Mesenchymal stem cell (in vitro differentiated cells and primary cell): Measurements from ENCODE around the gene KCTD20.

Source experiments
- DNase-seq: peaks from one replicate; pipeline ENCODE4 v3.0.0-alpha.2; 2013
- H2AFZ ChIP-seq: one replicate; pipeline ENCODE4 v1.6.1; 2013; ENCODE audit warnings: low read depth, mild to moderate bottlenecking, control low read depth, inconsistent platforms, low read length, moderate library complexity
- H2AK5ac ChIP-seq: 2 replicates; pipeline ENCODE4 v1.6.1; 2013; ENCODE audit warnings: low read length, moderate library complexity, mild to moderate bottlenecking, inconsistent platforms; ENCODE audit not compliant: severe bottlenecking
- H2BK120ac ChIP-seq: one replicate; pipeline ENCODE4 v1.6.1; 2013; ENCODE audit warnings: low read depth, mild to moderate bottlenecking, inconsistent platforms, low read length, moderate library complexity
- H2BK12ac ChIP-seq, 2 experiments: one replicate each; pipeline ENCODE4 v1.6.1; 2013; ENCODE audit warnings: inconsistent platforms in 2 of 2, low read length in 2 of 2, mild to moderate bottlenecking in 2 of 2, moderate library complexity in 2 of 2, control low read depth in 1 of 2
- H2BK15ac ChIP-seq: one replicate; pipeline ENCODE4 v1.6.1; 2013; ENCODE audit warnings: mild to moderate bottlenecking, low read depth, inconsistent platforms; ENCODE audit not compliant: poor library complexity, severe bottlenecking
- H2BK5ac ChIP-seq: 2 replicates; pipeline ENCODE4 v1.6.1; 2013; ENCODE audit warnings: low read depth, mild to moderate bottlenecking, low read length, control low read depth, inconsistent platforms; ENCODE audit not compliant: poor library complexity, severe bottlenecking
- H3K14ac ChIP-seq, 2 experiments: one replicate each; pipeline ENCODE4 v1.6.1; 2013; ENCODE audit warnings: inconsistent platforms in 2 of 2, low read length in 2 of 2, control low read depth in 1 of 2, mild to moderate bottlenecking in 1 of 2, moderate library complexity in 1 of 2
- H3K18ac ChIP-seq, 2 experiments: one replicate each; pipeline ENCODE4 v1.6.1; 2013; ENCODE audit warnings: inconsistent platforms in 2 of 2, low read length in 2 of 2, control low read depth in 1 of 2, low read depth in 1 of 2, mild to moderate bottlenecking in 1 of 2
- H3K23ac ChIP-seq, 2 experiments: one replicate each; pipeline ENCODE4 v1.6.1; 2013; ENCODE audit warnings: inconsistent platforms in 2 of 2, low read length in 2 of 2, mild to moderate bottlenecking in 2 of 2, moderate library complexity in 2 of 2, control low read depth in 1 of 2
- H3K27ac ChIP-seq: 2 replicates; pipeline ENCODE4 v1.5.1; 2013; ENCODE audit warnings: mild to moderate bottlenecking, moderate library complexity, low read length, control low read depth, inconsistent platforms; ENCODE audit not compliant: poor library complexity, severe bottlenecking
- H3K27me3 ChIP-seq, 2 experiments: 2 replicates each; pipeline versions ENCODE4 v1.6.1 to v1.7.0; 2013; ENCODE audit warnings: low read length in 2 of 2, mild to moderate bottlenecking in 2 of 2, moderate library complexity in 2 of 2, control low read depth in 1 of 2, inconsistent platforms in 1 of 2; ENCODE audit not compliant: control insufficient read depth in 1 of 2, insufficient read depth in 1 of 2
- H3K36me3 ChIP-seq, 2 experiments: 2 replicates each; pipeline versions ENCODE4 v1.6.1 to v1.7.0; 2013; ENCODE audit warnings: low read length in 2 of 2, control low read depth in 1 of 2, inconsistent platforms in 1 of 2, low read depth in 1 of 2, mild to moderate bottlenecking in 1 of 2; ENCODE audit not compliant: insufficient read depth in 2 of 2, control insufficient read depth in 1 of 2
- H3K4ac ChIP-seq, 2 experiments: one replicate each; pipeline ENCODE4 v1.6.1; 2013; ENCODE audit warnings: inconsistent platforms in 2 of 2, low read length in 2 of 2, mild to moderate bottlenecking in 2 of 2, moderate library complexity in 2 of 2, control low read depth in 1 of 2, low read depth in 1 of 2
- H3K4me1 ChIP-seq: 2 replicates; pipeline ENCODE4 v1.6.1; 2013; ENCODE audit warnings: low read depth, low read length, control low read depth; ENCODE audit not compliant: control insufficient read depth, insufficient read depth
- H3K4me2 ChIP-seq: 2 replicates; pipeline ENCODE4 v1.6.1; 2013; ENCODE audit warnings: low read length, mild to moderate bottlenecking, inconsistent platforms; ENCODE audit not compliant: poor library complexity, severe bottlenecking
- H3K4me3 ChIP-seq, 2 experiments: 2 replicates each; pipeline versions ENCODE4 v1.5.1 to v1.7.0; 2013; ENCODE audit warnings: low read length in 2 of 2, mild to moderate bottlenecking in 2 of 2, control low read depth in 1 of 2, low read depth in 1 of 2; ENCODE audit not compliant: insufficient read depth in 1 of 2
- H3K79me1 ChIP-seq: replicated peaks from 2 replicates; pipeline ENCODE4 v1.6.1; 2013; ENCODE audit warnings: mild to moderate bottlenecking, control low read depth, low read length, inconsistent platforms; ENCODE audit not compliant: poor library complexity, severe bottlenecking
- H3K9ac ChIP-seq: 2 replicates; pipeline ENCODE4 v1.7.0; 2013; ENCODE audit warnings: mild to moderate bottlenecking, low read length, moderate library complexity
- H3K9me3 ChIP-seq: 2 replicates; pipeline ENCODE4 v1.7.0; 2013; ENCODE audit warnings: mild to moderate bottlenecking, low read length; ENCODE audit not compliant: control insufficient read depth
- H4K8ac ChIP-seq: one replicate; pipeline ENCODE4 v1.6.1; 2013; ENCODE audit warnings: inconsistent platforms, mild to moderate bottlenecking, low read length, moderate library complexity
- H4K91ac ChIP-seq: one replicate; pipeline ENCODE4 v1.6.1; 2013; ENCODE audit warnings: mild to moderate bottlenecking, low read length, inconsistent platforms
- WGBS: methylation state at CpG from one replicate; pipeline ENCODE4 v1.1.7; 2013; ENCODE audit warnings: mixed read lengths; 5-methylcytosine and 5-hydroxymethylcytosine counted together

KCTD20 gene

GRCh38 chr6:36493859-36494258 is 51.1 kb downstream of the KCTD20 start:
- H2AK5ac ChIP-seq, result no peak overlapping the region
- H3K9me3 ChIP-seq, result no peaks in the 10 kb centered on the region
- no peak overlapping the region for H3K4me2 ChIP-seq
- H3K27me3 ChIP-seq, result no peaks in the 10 kb centered on the region
- peaks cover 35 to 75% of the 10 kb centered on the region in 2 experiments for H3K36me3 ChIP-seq
- no peak overlapping the region for H2BK12ac ChIP-seq
- no peak overlapping the region for H3K18ac ChIP-seq
- H3K23ac ChIP-seq, result no peak overlapping the region
- H3K9ac ChIP-seq, result no peak overlapping the region
- peaks cover 26% of the 10 kb centered on the region for H3K79me1 ChIP-seq
- H2BK5ac ChIP-seq, result no peak overlapping the region
- no peak overlapping the region for H4K91ac ChIP-seq
- peaks cover 4% of the 10 kb centered on the region for H3K4me1 ChIP-seq
- no peak overlapping the region for H2BK15ac ChIP-seq
- H4K8ac ChIP-seq, result no peak overlapping the region
- WGBS, result 89% methylated on average over 2 of the region's 2 CpGs
- no peak overlapping the region for H2AFZ ChIP-seq
- H3K14ac ChIP-seq, result no peak overlapping the region
- H3K4me3 ChIP-seq, result no peak overlapping the region
- no peak overlapping the region for H2BK120ac ChIP-seq
- H3K27ac ChIP-seq, result no peak overlapping the region
- H3K4ac ChIP-seq, result no peak overlapping the region
- no peak for DNase-seq

- Histone ChIP-seq H3K23ac (no peak overlapping the region), H2BK5ac (no peak overlapping the region), H2AK5ac (no peak overlapping the region), H3K14ac (no peak overlapping the region), H4K91ac (no peak overlapping the region), H3K4me1 (peaks cover 6% of the 10 kb centered on the region), H2BK12ac (no peak overlapping the region), H3K9me3 (no peaks in the 10 kb centered on the region), H3K18ac (no peak overlapping the region), H3K27me3 (no peaks in the 10 kb centered on the region), H2AFZ (no peak overlapping the region), H3K27ac (no peak overlapping the region), H2BK120ac (no peak overlapping the region), H3K36me3 (peaks cover 37 to 78% of the 10 kb centered on the region in 2 experiments), H3K4me2 (no peak overlapping the region), H3K79me1 (peaks cover 29% of the 10 kb centered on the region), H3K9ac (no peak overlapping the region), H2BK15ac (no peak overlapping the region), H3K4ac (no peak overlapping the region), H3K4me3 (no peak overlapping the region), H4K8ac (no peak overlapping the region)
- WGBS, result 100% methylated on average over 4 of the region's 5 CpGs
- DNase-seq, result no peak
Observed at GRCh38 chr6:36495086-36495485, 52.3 kb downstream of the KCTD20 start.

GRCh38 chr6:36499918-36500317 is 57.1 kb downstream of the KCTD20 start:
- no peak for DNase-seq
- H3K27me3 ChIP-seq, result no peaks in the 10 kb centered on the region
- H3K9me3 ChIP-seq, result no peaks in the 10 kb centered on the region
- no peak overlapping the region for H2BK120ac ChIP-seq
- WGBS, result 83% methylated on average over 3 of the region's 4 CpGs
- H4K91ac ChIP-seq, result no peak overlapping the region
- no peak overlapping the region for H3K27ac ChIP-seq
- no peak overlapping the region for H3K9ac ChIP-seq
- H3K4me1 ChIP-seq, result peaks cover 7% of the 10 kb centered on the region
- no peak overlapping the region for H4K8ac ChIP-seq
- H2AFZ ChIP-seq, result no peak overlapping the region
- no peak overlapping the region for H2BK5ac ChIP-seq
- H2BK15ac ChIP-seq, result no peak overlapping the region
- H3K23ac ChIP-seq, result no peak overlapping the region
- H3K4ac ChIP-seq, result no peak overlapping the region
- no peak overlapping the region for H3K18ac ChIP-seq
- peaks cover 22 to 86% of the 10 kb centered on the region in 2 experiments for H3K36me3 ChIP-seq
- no peak overlapping the region for H2BK12ac ChIP-seq
- no peak overlapping the region for H2AK5ac ChIP-seq
- no peak overlapping the region for H3K4me2 ChIP-seq
- H3K14ac ChIP-seq, result no peak overlapping the region
- no peak overlapping the region for H3K4me3 ChIP-seq
- H3K79me1 ChIP-seq, result peaks cover 15% of the 10 kb centered on the region

GRCh38 chr6:36501686-36502085 is 58.9 kb downstream of the KCTD20 start:
- Histone ChIP-seq H2BK120ac (no peak overlapping the region), H3K14ac (no peak overlapping the region), H3K36me3 (peaks cover 14 to 83% of the 10 kb centered on the region in 2 experiments), H2BK12ac (no peak overlapping the region), H3K4ac (no peak overlapping the region), H2AK5ac (no peak overlapping the region), H3K18ac (no peak overlapping the region), H3K4me2 (no peak overlapping the region), H2BK15ac (no peak overlapping the region), H3K23ac (no peak overlapping the region), H2AFZ (no peak overlapping the region), H3K79me1 (peaks cover 12% of the 10 kb centered on the region), H3K9me3 (no peaks in the 10 kb centered on the region), H4K91ac (no peak overlapping the region), H3K27ac (peak overlapping the region; percentile 77), H3K27me3 (no peaks in the 10 kb centered on the region), H3K4me3 (no peak overlapping the region), H3K4me1 (peaks cover 7% of the 10 kb centered on the region), H2BK5ac (no peak overlapping the region), H3K9ac (no peak overlapping the region), H4K8ac (no peak overlapping the region)
- WGBS, result 100% methylated on average over 2 of the region's 6 CpGs
- no peak for DNase-seq
